ENCODE results near the gene FAM98B. TPM values are rescaled to one million over a fixed set of nuclear protein-coding genes. Genes with fewer than 3 reads are reported as not detected.

FAM98B gene
- total RNA-seq, result 10 to 100 TPM; 12.1 to 36.0 (median 13.3) TPM

GRCh38 chr15:38453971-38454695 lies at the start of gene FAM98B:
Gene FAM98B, plus strand, starts transcription at chr15:38454127. Its CDS starts 35 bp downstream, at chr15:38454162.
- no peak for TF ChIP-seq CTCF (IDR thresholded peaks at IDR 0.05; ENCODE audit: low read depth)

- no peak for TF ChIP-seq CTCF (IDR thresholded peaks at IDR 0.05; ENCODE audit: low read depth)
These were observed 47.5 kb upstream of the FAM98B start for GRCh38 chr15:38406436-38406835.

GRCh38 chr15:38408576-38408975 lies 45.4 kb upstream of the FAM98B start:
- no peak for TF ChIP-seq CTCF (IDR thresholded peaks at IDR 0.05; ENCODE audit: low read depth)

GRCh38 chr15:38411902-38412301 lies 42.0 kb upstream of the FAM98B start:
- no peak for TF ChIP-seq CTCF (IDR thresholded peaks at IDR 0.05; ENCODE audit: low read depth)

GRCh38 chr15:38412466-38412865 lies 41.5 kb upstream of the FAM98B start:
- TF ChIP-seq CTCF (IDR thresholded peaks at IDR 0.05; ENCODE audit: low read depth), result no peak

GRCh38 chr15:38414357-38414756 lies 39.6 kb upstream of the FAM98B start:
- TF ChIP-seq CTCF (IDR thresholded peaks at IDR 0.05; ENCODE audit: low read depth), result no peak

GRCh38 chr15:38421069-38421690 lies 32.7 kb upstream of the FAM98B start:
- no peak for TF ChIP-seq CTCF (IDR thresholded peaks at IDR 0.05; ENCODE audit: low read depth)

Measured in subcutaneous adipose tissue (tissue), 4 donors.